Ishikawa (cell line): ENCODE data around the gene TMBIM4.

Source experiments
- CEBPB ChIP-seq: IDR thresholded peaks from 2 replicates; pipeline ENCODE4 v1.6.1; 2012
- CREB1 ChIP-seq: IDR thresholded peaks from 2 replicates; pipeline ENCODE4 v1.6.1; 2012; ENCODE audit warnings: low read depth
- EGR1 ChIP-seq: IDR thresholded peaks from 2 replicates; pipeline ENCODE4 v1.6.1; 2012
- EP300 ChIP-seq: IDR thresholded peaks from 2 replicates; pipeline ENCODE4 v1.6.1; 2012; ENCODE audit warnings: borderline replicate concordance
- FOXM1 ChIP-seq: IDR thresholded peaks from 2 replicates; pipeline ENCODE4 v1.6.1; 2012; ENCODE audit warnings: low read depth, borderline replicate concordance
- MAX ChIP-seq: IDR thresholded peaks from 2 replicates; pipeline ENCODE4 v1.6.1; 2012
- NFIC ChIP-seq: IDR thresholded peaks from 2 replicates; pipeline ENCODE4 v1.6.1; 2012
- RAD21 ChIP-seq: IDR thresholded peaks from 2 replicates; pipeline ENCODE4 v1.6.1; 2012; ENCODE audit warnings: low read depth
- REST ChIP-seq: IDR thresholded peaks from 2 replicates; pipeline ENCODE4 v1.6.1; 2012; ENCODE audit warnings: low read depth, mild to moderate bottlenecking
- TAF1 ChIP-seq: IDR thresholded peaks from 2 replicates; pipeline ENCODE4 v1.6.1; 2012; ENCODE audit warnings: low read depth, mild to moderate bottlenecking
- TCF12 ChIP-seq: IDR thresholded peaks from 2 replicates; pipeline ENCODE4 v1.6.1; 2012; ENCODE audit warnings: low read depth
- TEAD4 ChIP-seq: IDR thresholded peaks from 2 replicates; pipeline ENCODE4 v1.6.1; 2012
- USF1 ChIP-seq: IDR thresholded peaks from 2 replicates; pipeline ENCODE4 v1.6.1; 2012
- YY1 ChIP-seq: IDR thresholded peaks from 2 replicates; pipeline ENCODE4 v1.6.1; 2012; ENCODE audit warnings: low read depth
- ZBTB7A ChIP-seq: IDR thresholded peaks from 2 replicates; pipeline ENCODE4 v1.6.1; 2012; ENCODE audit warnings: low read depth

Gene TMBIM4

GRCh38 chr12:66176105-66176900 lies 6.5 kb upstream of the TMBIM4 start:
- no peak for TF ChIP-seq TAF1
- TF ChIP-seq EP300 = no peak
- TF ChIP-seq CREB1 = no peak
- TF ChIP-seq YY1 = no peak

- TF ChIP-seq EGR1 = no peak
- no peak for TF ChIP-seq TCF12
- no peak for TF ChIP-seq NFIC
- no peak for TF ChIP-seq FOXM1
- TF ChIP-seq REST = no peak
- no peak for TF ChIP-seq USF1
- no peak for TF ChIP-seq EP300
- no peak for TF ChIP-seq ZBTB7A
- TF ChIP-seq CREB1 = no peak
- TF ChIP-seq MAX = no peak
- no peak for TF ChIP-seq CEBPB
Observed at GRCh38 chr12:66170606-66171005, 810 bp upstream of the TMBIM4 start.

GRCh38 chr12:66168410-66168809 lies 1.4 kb downstream of the TMBIM4 start:
- TF ChIP-seq EGR1 (no peak), TAF1 (no peak), FOXM1 (no peak), NFIC (no peak), YY1 (no peak), TEAD4 (no peak), USF1 (no peak), RAD21 (no peak), CREB1 (no peak), TCF12 (no peak), ZBTB7A (no peak), CEBPB (no peak), EP300 (no peak)

- TF ChIP-seq CEBPB (no peak), EGR1 (no peak), REST (no peak), CREB1 (no peak), NFIC (no peak)
Observed at GRCh38 chr12:66166561-66166960, 3.2 kb downstream of the TMBIM4 start.

GRCh38 chr12:66165141-66165540 lies 4.7 kb downstream of the TMBIM4 start:
- no peak for TF ChIP-seq TAF1
- no peak for TF ChIP-seq EP300
- TF ChIP-seq CREB1 = no peak
- no peak for TF ChIP-seq TEAD4
- TF ChIP-seq REST = no peak
- TF ChIP-seq NFIC = no peak
- no peak for TF ChIP-seq MAX
- no peak for TF ChIP-seq TCF12
